ENCODE results near the gene FAN1.

The FAN1 gene

GRCh38 chr15:30921781-30922479, 18.2 kb downstream of the FAN1 start:
- DNase-seq, result no peak

- no peak for DNase-seq
Measured at GRCh38 chr15:30922480-30923311, 19.0 kb downstream of the FAN1 start.

- DNase-seq, result no peak
Measured at GRCh38 chr15:30923429-30923828, 19.7 kb downstream of the FAN1 start.

GRCh38 chr15:30924353-30924752, 20.6 kb downstream of the FAN1 start:
- no peak for DNase-seq

GRCh38 chr15:30925686-30926085, 22.0 kb downstream of the FAN1 start:
- DNase-seq, result no peak

- DNase-seq, result no peak
Measured at GRCh38 chr15:30926161-30926560, 22.4 kb downstream of the FAN1 start.

GRCh38 chr15:30927148-30927761, 23.5 kb downstream of the FAN1 start:
- no peak for DNase-seq

GRCh38 chr15:30928076-30928475, 24.4 kb downstream of the FAN1 start:
- no peak for DNase-seq

GRCh38 chr15:30929064-30929669, 25.5 kb downstream of the FAN1 start:
- no peak for DNase-seq

GRCh38 chr15:30929982-30930381, 26.3 kb downstream of the FAN1 start:
- DNase-seq, result no peak

GRCh38 chr15:30930422-30930821, 26.7 kb downstream of the FAN1 start:
- DNase-seq, result no peak

GRCh38 chr15:30933293-30933692, 29.6 kb downstream of the FAN1 start:
- DNase-seq, result no peak

GRCh38 chr15:30939161-30939560, 35.4 kb downstream of the FAN1 start:
- no peak for DNase-seq

- no peak for DNase-seq
Measured at GRCh38 chr15:30940359-30940758, 36.6 kb downstream of the FAN1 start.

GRCh38 chr15:30941520-30941919, 37.8 kb downstream of the FAN1 start:
- no peak for DNase-seq

- no peak for DNase-seq
Measured at GRCh38 chr15:30943654-30944335, 40.1 kb downstream of the FAN1 start.

- DNase-seq, result no peak
Measured at GRCh38 chr15:30953183-30953582, 49.5 kb downstream of the FAN1 start.

- DNase-seq, result no peak
Measured at GRCh38 chr15:30953731-30954378, 50.1 kb downstream of the FAN1 start.

- DNase-seq, result no peak
Measured at GRCh38 chr15:30954674-30955073, 51.0 kb downstream of the FAN1 start.

GRCh38 chr15:30956216-30957124, 52.8 kb downstream of the FAN1 start:
- DNase-seq, result no peak

- DNase-seq, result no peak
Measured at GRCh38 chr15:30958219-30958618, 54.5 kb downstream of the FAN1 start.

Measured in DMS153 (cell line).